Measurements from ENCODE around the gene ATXN2. TPM values are rescaled to one million over a fixed set of nuclear protein-coding genes. Genes with fewer than 3 reads are reported as not detected.
A peak's percentile ranks its signal among the peaks of the same experiment; 100 is the strongest.

ATXN2 gene
- total RNA-seq, 1 experiment from 2014 or later = 17.2 TPM

- ChIA-PET CTCF (no interaction called here), POLR2A (ENCODE audit: unreplicated experiment) (no interaction called here)
- H3K9ac ChIP-seq (ENCODE audit: low read length) = no peak overlapping the region
- H3F3A ChIP-seq (ENCODE audit: low read length, unreplicated experiment) = no peaks in the 10 kb centered on the region
- DNase-seq (no peak), ATAC-seq (no peak)
- H3K79me2 ChIP-seq (ENCODE audit: low read length) = no peaks in the 10 kb centered on the region
- peaks cover 26% of the 10 kb centered on the region; the same call in 1 of the 2 replicates for H3K36me3 ChIP-seq (ENCODE audit: low read depth, low read length)
- H3K9me3 ChIP-seq (ENCODE audit: low read length) = no peaks in the 10 kb centered on the region
- no peaks in the 10 kb centered on the region for H3K9me2 ChIP-seq (replicated peaks; ENCODE audit: low read length)
- no peak overlapping the region for H3K4me2 ChIP-seq (ENCODE audit: low read length)
- H3K4me1 ChIP-seq (ENCODE audit: insufficient read depth, low read length) = 0 out of 2 replicates have a peak, but pooled peaks cover 5% of the 10 kb centered on the region
- no peak overlapping the region for H3K4me3 ChIP-seq (ENCODE audit: low read length)
- no peak overlapping the region for H3K27ac ChIP-seq (ENCODE audit: low read length)
- TF ChIP-seq EZH2phosphoT487 (IDR thresholded peaks at IDR 0.05; ENCODE audit: borderline replicate concordance, low read length) = no peak
- no peak for TF ChIP-seq CTCF (conservative IDR thresholded peaks at IDR 0.05; ENCODE audit: low read depth, low read length)
- TF ChIP-seq EZH2 (IDR thresholded peaks at IDR 0.05; ENCODE audit: low read length, unreplicated experiment) = no peak
- no peaks in the 10 kb centered on the region for H4K20me1 ChIP-seq (ENCODE audit: low read length)
- H3K27me3 ChIP-seq (ENCODE audit: low read length) = no peaks in the 10 kb centered on the region
- BruUV-seq (replicated peaks) = no TSS peak
- no peak overlapping the region for H2AFZ ChIP-seq (ENCODE audit: low read length)
- intact Hi-C loops (cut with micrococcal nuclease) = no loop called here
Observed at GRCh38 chr12:111444314-111444924, 154.7 kb downstream of the ATXN2 start.

GRCh38 chr12:111443586-111443985 lies 155.5 kb downstream of the ATXN2 start:
- H3K4me3 ChIP-seq (ENCODE audit: low read length) = no peak overlapping the region
- H3K79me2 ChIP-seq (ENCODE audit: low read length) = no peaks in the 10 kb centered on the region
- H2AFZ ChIP-seq (ENCODE audit: low read length) = no peak overlapping the region
- H3K9me2 ChIP-seq (replicated peaks; ENCODE audit: low read length) = no peaks in the 10 kb centered on the region
- intact Hi-C loops (cut with micrococcal nuclease) = no loop called here
- H3K9ac ChIP-seq (ENCODE audit: low read length) = no peak overlapping the region
- DNase-seq = peak; percentile 75
- no peaks in the 10 kb centered on the region for H3K27me3 ChIP-seq (ENCODE audit: low read length)
- no peaks in the 10 kb centered on the region for H4K20me1 ChIP-seq (ENCODE audit: low read length)
- H3K4me2 ChIP-seq (ENCODE audit: low read length) = no peak overlapping the region
- BruUV-seq (replicated peaks) = no TSS peak
- ATAC-seq = peak; percentile 77
- peaks cover 18% of the 10 kb centered on the region; the same call in 1 of the 2 replicates for H3K36me3 ChIP-seq (ENCODE audit: low read depth, low read length)
- 0 out of 2 replicates have a peak, but pooled peaks cover 6% of the 10 kb centered on the region for H3K4me1 ChIP-seq (ENCODE audit: insufficient read depth, low read length)
- ChIA-PET POLR2A (ENCODE audit: unreplicated experiment) (interaction anchor here (0.5 kb wide), 1 partner anchor 104 kb away, joined by 3 read pairs; no protein-coding TSS in a partner anchor), CTCF (interaction anchor here (0.5 to 1.0 kb wide), 2 partner anchors 8 to 13 kb away, joined by 4 read pairs; no protein-coding TSS in a partner anchor)
- no peaks in the 10 kb centered on the region for H3F3A ChIP-seq (ENCODE audit: low read length, unreplicated experiment)
- no peak overlapping the region for H3K27ac ChIP-seq (ENCODE audit: low read length)
- H3K9me3 ChIP-seq (ENCODE audit: low read length) = no peaks in the 10 kb centered on the region
- no peak for TF ChIP-seq CTCF (conservative IDR thresholded peaks at IDR 0.05; ENCODE audit: low read depth, low read length)
- TF ChIP-seq EZH2phosphoT487 (IDR thresholded peaks at IDR 0.05; ENCODE audit: borderline replicate concordance, low read length) = no peak
- TF ChIP-seq EZH2 (IDR thresholded peaks at IDR 0.05; ENCODE audit: low read length, unreplicated experiment) = no peak

GRCh38 chr12:111443086-111443485 lies 156.0 kb downstream of the ATXN2 start:
- Histone ChIP-seq H3K36me3 (ENCODE audit: low read depth, low read length) (peaks cover 13% of the 10 kb centered on the region; the same call in 1 of the 2 replicates), H4K20me1 (ENCODE audit: low read length) (no peaks in the 10 kb centered on the region), H3F3A (ENCODE audit: low read length, unreplicated experiment) (no peaks in the 10 kb centered on the region), H2AFZ (ENCODE audit: low read length) (no peak overlapping the region), H3K9me3 (ENCODE audit: low read length) (no peaks in the 10 kb centered on the region), H3K4me3 (ENCODE audit: low read length) (no peak overlapping the region), H3K4me2 (ENCODE audit: low read length) (no peak overlapping the region), H3K27me3 (ENCODE audit: low read length) (no peaks in the 10 kb centered on the region), H3K9ac (ENCODE audit: low read length) (no peak overlapping the region), H3K27ac (ENCODE audit: low read length) (no peak overlapping the region), H3K4me1 (ENCODE audit: insufficient read depth, low read length) (0 out of 2 replicates have a peak, but pooled peaks cover 11% of the 10 kb centered on the region), H3K9me2 (replicated peaks; ENCODE audit: low read length) (no peaks in the 10 kb centered on the region), H3K79me2 (ENCODE audit: low read length) (no peaks in the 10 kb centered on the region)
- ATAC-seq = no peak
- intact Hi-C loops (cut with micrococcal nuclease) = no loop called here
- no peak for DNase-seq
- no peak for TF ChIP-seq CTCF (conservative IDR thresholded peaks at IDR 0.05; ENCODE audit: low read depth, low read length)
- POLR2A ChIA-PET (ENCODE audit: unreplicated experiment) = no interaction called here
- CTCF ChIA-PET = interaction anchor here (0.9 to 1.0 kb wide), 2 partner anchors 9 to 46 kb away, joined by 3 to 4 read pairs; no protein-coding TSS in a partner anchor
- no TSS peak for BruUV-seq (replicated peaks)
